Urothelium cell line (cell line): ENCODE data around the gene NUTM1.
"Not testable (repeated sequence)": the region's sequence is repeated elsewhere in the genome, so short reads cannot be mapped to it uniquely, and the experiment has no call there.

ENCODE experiments used
- DNase-seq: peaks from one replicate; pipeline ENCODE4 v3.0.0; 2011; ENCODE audit warnings: low spot score, mixed read lengths
- FAIRE-seq: peaks from 2 replicates; lab custom pipeline; 2011; peaks lifted over from hg19 to GRCh38; lab: Jason Lieb, UNC

NUTM1 gene

GRCh38 chr15:34336231-34336990 lies 6.7 kb upstream of the NUTM1 start:
- FAIRE-seq: no peak
- no peak for DNase-seq

DNA sequence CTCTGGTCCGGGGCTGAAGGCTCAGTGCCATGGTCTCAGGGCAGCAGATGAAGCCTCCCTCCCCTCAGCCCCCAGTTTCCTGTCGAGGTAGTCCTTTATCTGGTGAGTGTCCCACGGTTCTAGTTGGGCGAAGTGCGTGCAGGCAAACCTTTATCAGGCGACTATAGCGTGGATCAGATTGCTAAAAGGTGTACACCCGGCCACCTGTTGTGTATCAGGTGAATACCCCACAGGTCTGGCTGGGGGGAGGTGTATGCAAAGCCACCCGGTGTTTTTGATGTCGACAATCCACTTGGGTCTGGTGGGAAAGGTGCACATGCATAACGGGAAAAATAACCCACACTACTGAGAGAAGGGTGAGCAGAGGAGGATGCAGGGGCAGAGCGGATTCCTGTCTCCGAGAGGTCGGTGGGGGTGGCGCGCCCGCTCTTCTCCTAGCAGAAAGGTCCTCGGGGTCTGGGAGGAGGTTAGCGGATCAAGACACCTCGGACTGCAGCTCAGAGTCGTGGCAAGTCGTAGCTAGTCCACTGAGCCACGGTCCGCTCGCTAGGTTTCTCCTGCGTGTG lies 6.0 kb upstream of the NUTM1 start:
- FAIRE-seq (no peak), DNase-seq (no peak)

DNA sequence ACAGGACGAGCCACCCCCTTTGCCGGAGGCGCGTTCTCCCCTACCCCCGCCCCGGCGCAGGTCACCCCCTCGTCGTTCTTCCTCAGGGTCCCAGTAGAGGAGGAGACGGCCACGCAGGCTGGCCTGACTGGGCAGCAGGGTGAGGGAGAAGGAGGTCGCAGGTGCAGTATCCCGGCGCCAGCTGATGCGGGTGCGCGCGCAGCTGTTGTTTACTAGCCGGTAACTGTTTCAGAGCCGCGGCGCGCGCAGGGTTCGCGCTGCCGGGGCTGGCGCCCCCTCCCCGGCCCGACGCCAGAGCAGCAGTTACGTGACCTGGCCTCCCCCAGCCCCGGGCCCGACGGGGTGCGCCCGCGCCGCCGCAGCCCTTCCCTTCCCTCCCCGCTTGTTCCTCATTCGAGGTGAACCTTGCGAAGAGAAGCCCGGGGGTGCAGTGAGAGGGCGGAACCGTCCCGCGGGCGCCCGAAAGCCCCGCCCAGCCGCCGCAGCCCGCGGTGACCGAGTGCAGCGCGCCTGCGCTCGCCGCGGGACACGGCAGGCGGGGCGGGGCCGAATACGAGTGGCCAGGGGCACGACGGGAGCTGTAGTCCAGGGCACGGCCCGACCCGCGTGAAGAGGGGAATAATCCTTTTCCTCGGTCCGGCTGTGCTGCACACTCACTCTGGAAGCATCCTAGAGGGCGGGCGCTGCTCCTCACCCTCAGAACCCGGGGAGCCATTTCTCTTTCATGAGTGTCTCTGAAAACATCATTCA lies 5.4 kb upstream of the NUTM1 start, which contains the start of gene SLC12A6:
TSS of gene SLC12A6 (minus strand) at position 225 of the 750 bp plus-strand sequence. CDS start 1,101 bp downstream, outside the sequence.
- peak; percentile 95 for DNase-seq
- FAIRE-seq: no peak

DNA sequence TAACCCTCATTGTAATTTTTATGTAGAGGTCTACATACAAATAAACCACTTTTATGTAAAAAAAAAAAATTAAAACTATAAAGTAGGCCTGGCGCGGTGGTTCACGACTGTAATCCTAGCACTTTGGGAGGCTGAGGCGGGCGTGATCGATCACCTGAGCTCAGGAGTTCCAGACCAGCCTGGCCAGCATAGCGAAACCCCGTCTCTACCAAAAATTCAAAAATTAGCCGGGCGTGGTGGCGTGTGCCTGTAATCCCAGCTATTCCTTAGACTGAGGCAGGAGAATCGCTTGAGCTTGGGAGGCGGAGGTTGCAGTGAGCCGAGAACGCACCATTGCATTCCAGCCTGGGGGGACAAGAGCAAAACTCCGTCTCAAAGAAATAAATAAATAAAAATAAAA lies 4.8 kb upstream of the NUTM1 start:
- FAIRE-seq (no peak), DNase-seq (no peak)

- no peak for DNase-seq
- no peak for FAIRE-seq
Observed at GRCh38 chr15:34339946-34340345, 3.2 kb upstream of the NUTM1 start.

GRCh38 chr15:34341381-34342212 lies 1.5 kb upstream of the NUTM1 start:
- DNase-seq (no peak), FAIRE-seq (no peak)

- FAIRE-seq, DNase-seq: not testable (repeated sequence)
Observed at GRCh38 chr15:34342213-34342736, 840 bp upstream of the NUTM1 start.

DNA sequence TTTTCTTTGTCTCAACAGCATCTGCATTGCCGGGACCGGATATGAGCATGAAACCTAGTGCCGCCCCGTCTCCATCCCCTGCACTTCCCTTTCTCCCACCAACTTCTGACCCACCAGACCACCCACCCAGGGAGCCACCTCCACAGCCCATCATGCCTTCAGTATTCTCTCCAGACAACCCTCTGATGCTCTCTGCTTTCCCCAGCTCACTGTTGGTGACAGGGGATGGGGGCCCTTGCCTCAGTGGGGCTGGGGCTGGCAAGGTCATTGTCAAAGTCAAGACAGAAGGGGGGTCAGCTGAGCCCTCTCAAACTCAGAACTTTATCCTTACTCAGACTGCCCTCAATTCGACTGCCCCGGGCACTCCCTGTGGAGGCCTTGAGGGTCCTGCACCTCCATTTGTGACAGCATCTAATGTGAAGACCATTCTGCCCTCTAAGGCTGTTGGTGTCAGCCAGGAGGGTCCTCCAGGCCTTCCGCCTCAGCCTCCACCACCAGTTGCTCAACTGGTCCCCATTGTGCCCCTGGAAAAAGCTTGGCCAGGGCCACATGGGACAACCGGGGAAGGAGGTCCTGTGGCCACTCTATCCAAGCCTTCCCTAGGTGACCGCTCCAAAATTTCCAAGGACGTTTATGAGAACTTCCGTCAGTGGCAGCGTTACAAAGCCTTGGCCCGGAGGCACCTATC lies 5.0 kb downstream of the NUTM1 start:
- FAIRE-seq (no peak), DNase-seq (no peak)

- FAIRE-seq: no peak
- no peak for DNase-seq
Observed at GRCh38 chr15:34348735-34349300, 5.7 kb downstream of the NUTM1 start.

DNA sequence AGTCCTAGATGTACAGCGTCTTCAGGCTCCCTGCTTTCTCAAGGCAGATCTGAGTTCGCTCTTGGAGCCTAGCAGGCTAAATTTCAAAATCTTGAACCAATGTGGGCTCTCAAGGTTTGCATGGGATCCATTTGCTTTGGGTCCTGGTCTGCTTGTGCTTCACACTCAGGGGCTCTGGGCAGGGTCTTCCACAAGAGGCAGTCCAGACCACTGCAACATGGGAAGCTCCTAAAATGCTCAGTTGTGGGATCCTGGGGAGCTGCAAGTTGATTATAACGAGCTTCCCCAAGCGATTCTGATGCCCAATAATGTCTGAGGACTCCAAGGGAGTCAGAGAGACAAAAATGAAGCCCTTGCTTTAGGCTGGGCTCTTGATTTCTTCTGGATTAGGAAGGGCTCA lies 6.7 kb downstream of the NUTM1 start:
- DNase-seq: no peak
- no peak for FAIRE-seq

DNA sequence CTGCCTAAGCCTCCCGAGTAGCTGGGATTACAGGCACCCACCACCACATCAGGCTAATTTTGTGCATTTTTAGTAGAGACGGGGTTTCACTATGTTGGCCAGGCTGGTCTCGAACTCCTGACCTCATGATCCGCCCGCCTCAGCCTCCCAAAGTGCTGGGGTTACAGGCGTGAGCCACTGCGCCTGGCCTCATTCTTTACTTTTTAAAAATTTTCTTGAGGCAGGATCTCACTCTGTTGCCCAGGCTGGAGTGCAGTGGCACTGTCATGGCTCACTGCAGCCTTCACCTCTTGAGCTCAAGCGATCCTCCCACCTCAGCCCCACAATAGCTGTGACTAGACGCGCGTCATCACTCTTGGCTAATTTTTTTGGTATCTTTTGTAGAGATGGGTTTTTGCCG lies 9.9 kb downstream of the NUTM1 start:
- DNase-seq, FAIRE-seq: not testable (repeated sequence)

- no peak for FAIRE-seq
- DNase-seq: no peak
Observed at GRCh38 chr15:34353627-34354026, 10.5 kb downstream of the NUTM1 start.

DNA sequence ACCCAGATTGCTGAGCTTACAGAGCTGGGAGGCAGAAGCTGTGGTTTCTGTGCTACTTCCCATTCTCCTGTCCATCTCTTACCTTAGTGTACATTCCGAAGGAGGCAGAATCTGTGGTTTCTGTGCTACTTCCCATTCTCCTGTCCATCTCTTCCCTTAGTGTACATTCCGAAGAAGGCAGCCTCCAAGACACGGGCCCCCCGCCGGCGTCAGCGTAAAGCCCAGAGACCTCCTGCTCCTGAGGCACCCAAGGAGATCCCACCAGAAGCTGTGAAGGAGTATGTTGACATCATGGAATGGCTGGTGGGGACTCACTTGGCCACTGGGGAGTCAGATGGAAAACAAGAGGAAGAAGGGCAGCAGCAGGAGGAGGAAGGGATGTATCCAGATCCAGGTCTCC lies 11.2 kb downstream of the NUTM1 start:
- no peak for FAIRE-seq
- no peak for DNase-seq

- FAIRE-seq (no peak), DNase-seq (no peak)
Observed at GRCh38 chr15:34355241-34355640, 12.1 kb downstream of the NUTM1 start.

DNA sequence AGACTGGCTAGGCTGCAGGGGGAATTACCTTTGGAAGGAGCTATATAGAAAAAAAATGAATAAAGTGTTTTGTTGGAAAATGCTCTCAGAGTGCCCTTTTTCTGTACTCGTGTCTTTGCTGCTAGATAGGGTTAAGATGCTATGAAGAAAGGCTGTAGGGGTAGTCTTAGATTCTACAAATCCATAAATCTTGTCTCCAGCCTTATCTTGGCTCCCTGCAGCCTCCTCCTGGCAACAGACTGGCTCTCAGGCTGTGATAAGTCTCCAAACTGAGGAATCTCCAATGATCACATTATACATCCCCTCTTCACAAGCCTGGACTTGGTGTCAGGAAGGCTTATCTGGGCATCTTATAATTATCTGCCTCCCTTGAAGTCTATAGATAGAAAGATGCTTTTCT lies 14.5 kb downstream of the NUTM1 start:
- no peak for FAIRE-seq
- no peak for DNase-seq

DNA sequence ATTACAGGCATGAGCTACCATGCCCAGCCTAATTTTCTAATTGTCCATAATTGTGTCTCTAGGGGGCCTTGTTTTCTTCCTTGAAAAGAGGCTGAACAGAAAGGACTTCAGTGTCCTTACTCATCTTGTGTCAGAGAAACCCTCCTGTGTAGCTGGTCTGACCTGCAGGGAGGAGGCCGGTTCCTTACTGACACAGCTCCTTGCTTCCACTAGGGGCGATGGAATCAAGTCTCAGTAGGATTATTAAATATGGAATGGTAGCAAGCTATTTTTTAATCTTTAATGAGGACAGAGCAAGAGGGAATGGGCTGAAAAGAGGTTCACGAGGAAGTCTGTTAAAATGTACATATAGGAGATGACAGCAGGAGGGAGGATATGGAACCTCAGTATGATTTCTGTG lies 15.3 kb downstream of the NUTM1 start:
- FAIRE-seq: no peak
- DNase-seq: no peak

DNA sequence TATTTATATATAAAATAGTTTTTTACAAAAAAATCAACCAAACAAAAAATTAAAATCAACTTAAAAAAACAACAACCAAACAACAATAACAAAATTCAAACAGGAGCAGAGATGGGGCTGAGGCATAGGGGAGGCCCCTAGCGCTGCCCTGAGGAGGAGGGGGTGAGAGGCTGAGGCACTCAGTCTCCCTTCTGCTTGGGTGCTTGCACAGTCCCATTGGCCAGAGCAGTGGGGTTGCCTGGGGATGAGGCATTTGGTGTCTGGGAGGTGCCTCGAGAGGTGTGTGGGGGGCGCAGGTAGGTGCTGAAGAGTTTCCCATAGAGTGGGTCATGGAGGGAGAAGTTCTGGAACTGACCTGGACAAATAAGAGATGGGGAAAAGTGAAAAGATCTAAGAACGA lies 15.8 kb downstream of the NUTM1 start:
- FAIRE-seq (no peak), DNase-seq (no peak)

DNA sequence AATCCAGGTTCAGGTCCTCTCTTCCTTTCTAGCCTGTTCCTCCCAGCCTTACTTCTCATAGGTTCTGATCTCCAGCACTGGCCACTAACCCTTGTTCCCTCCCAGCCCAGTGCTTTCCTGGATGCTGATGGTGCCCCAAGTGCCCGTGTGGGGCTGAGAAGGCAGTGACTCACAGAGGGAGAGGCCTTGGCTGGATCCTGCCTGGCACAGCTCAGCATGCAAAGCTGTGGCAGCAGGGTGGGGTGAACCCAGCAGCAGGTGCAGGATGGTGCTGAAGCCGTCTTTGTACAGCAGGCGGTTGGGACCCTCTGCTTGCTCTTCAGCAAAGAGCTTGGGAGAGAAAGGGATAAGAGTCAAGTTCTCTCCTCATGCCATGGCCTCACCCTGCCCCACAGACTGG lies 16.3 kb downstream of the NUTM1 start:
- FAIRE-seq: no peak

DNA sequence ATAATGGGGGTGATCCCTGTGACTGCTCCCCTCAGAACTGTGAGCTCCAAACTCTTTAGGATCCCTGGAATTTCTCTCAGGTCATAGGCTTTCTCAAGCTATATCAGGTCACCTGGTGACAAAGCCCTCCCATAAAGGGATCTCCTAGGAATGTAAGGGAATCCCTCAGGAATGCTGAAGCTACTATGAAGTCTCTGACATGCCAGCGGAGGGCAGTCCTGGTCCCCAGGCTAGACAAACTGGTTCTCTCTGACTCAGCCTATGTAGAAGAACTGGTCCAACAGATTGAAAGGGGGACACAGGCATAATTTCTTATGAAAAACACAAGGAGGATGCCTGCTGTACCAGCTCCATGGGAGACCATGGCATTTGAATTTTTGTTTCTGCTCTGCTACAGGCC lies 17.2 kb downstream of the NUTM1 start:
- no peak for DNase-seq
- FAIRE-seq: no peak

More for the DNA sequence above, 16.3 kb downstream of the NUTM1 start:
- DNase-seq: no peak

- DNase-seq (no peak), FAIRE-seq (no peak)
Observed at GRCh38 chr15:34361278-34361677, 18.2 kb downstream of the NUTM1 start.
